HG03039 (cell line): ENCODE measurements around the gene STOX2.

Experiments used
- ATAC-seq: cut with Tn5 transposase; IDR thresholded peaks from one replicate; pipeline ENCODE4 v1.9.1; 2021; ENCODE audit warnings: mild to moderate bottlenecking, moderate library complexity; ENCODE audit not compliant: unreplicated experiment

STOX2 gene

GRCh38 chr4:184067931-184068554, 162.9 kb downstream of the STOX2 start:
- ATAC-seq = no peak
